Right atrium auricular region (tissue), 2 donors: ENCODE measurements around the gene PGAP3. TPM values are rescaled to one million over a fixed set of nuclear protein-coding genes. Genes with fewer than 3 reads are reported as not detected.

Source experiments
- DNase-seq: peaks from one replicate; pipeline ENCODE4 v3.0.0-alpha.2; 2019; ENCODE audit warnings: low spot score
- H3K27ac ChIP-seq, 2 donors: fragments of 200-600 bp; sonication (generic); 1 replicate in 1 of 2; 2 replicates in 1 of 2; pipeline ENCODE4 v1.5.1; 2016 to 2019
- H3K27me3 ChIP-seq, 2 donors: fragments of 200-600 bp; sonication (generic); one replicate each; pipeline versions ENCODE4 v1.5.1 to v1.6.0; 2017 to 2019
- H3K36me3 ChIP-seq: fragments of 200-600 bp; sonication (generic); one replicate; pipeline ENCODE4 v1.5.1; 2016
- H3K4me1 ChIP-seq, 2 donors: fragments of 200-600 bp; sonication (generic); one replicate each; pipeline versions ENCODE4 v1.5.1 to v1.6.0; 2017 to 2019
- H3K4me3 ChIP-seq, 2 donors: fragments of 200-600 bp; sonication (generic); 1 replicate in 1 of 2; 2 replicates in 1 of 2; pipeline ENCODE4 v1.5.1; 2017 to 2019; ENCODE audit warnings: mild to moderate bottlenecking in 1 of 2, moderate library complexity in 1 of 2
- H3K9me3 ChIP-seq, 2 donors: fragments of 200-600 bp; sonication (generic); one replicate each; pipeline ENCODE4 v1.5.1; 2019
- total RNA-seq, 2 donors: library from RNA; depleted of rRNA; stranded (reverse); fragments of >200 nt; gene quantifications; one replicate each; pipeline ENCODE4 v1.1.0, GENCODE V29; 2016
- TF ChIP-seq, protein P1 (sequence below), 2 donors: fragments of 200-600 bp; sonication (generic); IDR thresholded peaks; one replicate each; pipeline ENCODE4 v1.5.1; 2019; ENCODE audit warnings: antibody characterized with exemption in 2 of 2

The PGAP3 gene
- total RNA-seq, 2 donors from 2014 or later = 14.0 to 21.6 TPM

DNA sequence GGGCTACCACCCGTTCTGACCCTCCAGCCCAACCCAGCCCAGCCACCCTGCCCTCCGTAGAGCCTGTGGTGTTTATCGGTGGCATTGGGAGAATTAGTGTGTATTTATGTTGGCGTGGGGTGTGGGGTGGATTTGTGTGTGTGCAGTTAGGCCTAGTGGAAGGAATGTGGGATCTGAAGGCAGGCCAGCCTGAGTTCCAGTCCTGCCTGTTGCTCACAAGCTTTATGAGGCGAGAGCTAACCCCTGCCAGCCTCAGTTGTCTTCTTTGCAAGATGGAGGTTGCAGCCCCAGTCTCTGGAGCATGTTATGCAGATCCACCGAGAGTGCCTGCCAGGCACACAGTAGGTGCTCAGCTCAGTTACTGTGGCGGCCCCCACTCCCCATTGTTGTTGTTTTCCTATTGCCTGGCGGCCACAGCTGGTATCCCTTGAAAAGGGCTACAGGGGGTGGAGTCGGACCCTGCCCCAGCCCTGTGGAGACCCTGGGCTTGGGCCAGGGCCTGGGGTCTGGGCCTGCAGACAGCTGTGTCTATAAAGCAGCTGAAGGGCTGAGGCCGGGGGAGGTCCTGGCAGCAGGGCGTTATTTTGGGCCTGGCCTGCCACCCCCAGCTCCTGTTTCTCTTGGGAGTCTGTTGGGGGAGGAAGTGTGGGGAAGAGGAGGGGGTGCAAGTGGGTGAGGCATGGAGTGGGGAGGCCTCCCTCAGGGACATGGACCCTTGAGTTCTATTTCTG is 17.1 kb upstream of the PGAP3 start:
- no peak for DNase-seq
- Histone ChIP-seq H3K4me1 (peaks cover 0 to 66% of the 10 kb centered on the region in 2 donors), H3K4me3 (no peak overlapping the region), H3K36me3 (peaks cover 29% of the 10 kb centered on the region), H3K9me3 (no peaks in the 10 kb centered on the region), H3K27ac (peak overlapping the region; percentile 90 to 92), H3K27me3 (no peaks in the 10 kb centered on the region)
- TF ChIP-seq, protein P1, sequence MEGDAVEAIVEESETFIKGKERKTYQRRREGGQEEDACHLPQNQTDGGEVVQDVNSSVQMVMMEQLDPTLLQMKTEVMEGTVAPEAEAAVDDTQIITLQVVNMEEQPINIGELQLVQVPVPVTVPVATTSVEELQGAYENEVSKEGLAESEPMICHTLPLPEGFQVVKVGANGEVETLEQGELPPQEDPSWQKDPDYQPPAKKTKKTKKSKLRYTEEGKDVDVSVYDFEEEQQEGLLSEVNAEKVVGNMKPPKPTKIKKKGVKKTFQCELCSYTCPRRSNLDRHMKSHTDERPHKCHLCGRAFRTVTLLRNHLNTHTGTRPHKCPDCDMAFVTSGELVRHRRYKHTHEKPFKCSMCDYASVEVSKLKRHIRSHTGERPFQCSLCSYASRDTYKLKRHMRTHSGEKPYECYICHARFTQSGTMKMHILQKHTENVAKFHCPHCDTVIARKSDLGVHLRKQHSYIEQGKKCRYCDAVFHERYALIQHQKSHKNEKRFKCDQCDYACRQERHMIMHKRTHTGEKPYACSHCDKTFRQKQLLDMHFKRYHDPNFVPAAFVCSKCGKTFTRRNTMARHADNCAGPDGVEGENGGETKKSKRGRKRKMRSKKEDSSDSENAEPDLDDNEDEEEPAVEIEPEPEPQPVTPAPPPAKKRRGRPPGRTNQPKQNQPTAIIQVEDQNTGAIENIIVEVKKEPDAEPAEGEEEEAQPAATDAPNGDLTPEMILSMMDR (IDR thresholded peaks at IDR 0.05) = peak in 1 of 2 donors; percentile 29

GRCh38 chr17:39703913-39704312 is 16.1 kb upstream of the PGAP3 start:
- Histone ChIP-seq H3K4me1 (peaks cover 0 to 74% of the 10 kb centered on the region in 2 donors), H3K4me3 (no peak overlapping the region), H3K36me3 (peaks cover 18% of the 10 kb centered on the region), H3K27me3 (no peaks in the 10 kb centered on the region), H3K27ac (peak overlapping the region; percentile 90 to 92), H3K9me3 (no peaks in the 10 kb centered on the region)
- DNase-seq = no peak
- TF ChIP-seq, protein P1 (IDR thresholded peaks at IDR 0.05) = no peak

DNA sequence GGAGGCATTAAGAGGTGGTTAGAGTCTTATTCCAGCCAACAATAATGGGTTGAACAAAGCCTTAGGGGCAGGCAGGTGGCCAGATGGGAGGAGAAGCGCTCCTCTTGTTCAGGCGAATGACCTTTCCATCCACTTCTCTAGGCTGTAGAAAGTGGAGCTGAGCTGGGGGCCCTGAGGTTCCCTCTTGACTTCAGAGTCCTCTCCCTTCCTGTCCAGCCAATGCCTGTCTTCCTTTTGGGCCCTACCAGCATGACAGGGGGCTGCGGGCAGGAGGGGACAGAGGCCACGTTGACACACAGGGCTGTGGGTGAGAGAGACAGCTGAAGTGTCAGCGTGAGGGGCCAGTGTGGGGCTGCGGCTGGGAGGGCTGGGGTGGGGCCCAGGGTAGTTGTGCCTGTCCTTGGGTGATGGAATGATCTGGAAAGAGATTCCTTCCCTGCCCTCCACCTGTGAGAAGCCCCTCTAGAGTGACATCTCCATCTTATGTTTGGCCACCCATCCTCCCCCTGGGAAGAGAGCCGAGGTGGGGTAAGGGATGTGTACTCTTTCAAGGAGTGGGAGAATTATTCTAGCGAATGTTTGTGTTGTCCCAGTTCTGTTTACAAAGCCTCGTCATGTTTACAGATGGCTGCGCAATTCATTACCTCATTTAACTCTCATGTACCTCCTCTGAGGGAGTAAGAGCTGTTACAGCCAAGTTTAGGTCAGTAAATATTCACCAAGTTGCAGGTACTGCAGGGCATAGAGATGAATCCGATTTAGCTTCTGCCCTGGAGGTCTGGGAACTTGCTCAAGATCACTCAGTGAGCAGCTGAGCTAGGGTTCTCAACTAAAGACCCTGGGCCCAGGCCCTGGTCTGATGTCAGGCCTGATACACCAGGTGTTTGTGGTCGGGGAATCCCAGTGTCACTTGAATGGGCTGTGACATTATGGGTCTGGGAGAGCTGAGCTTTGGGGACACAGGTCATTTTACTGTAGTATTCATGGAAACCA is 15.3 kb upstream of the PGAP3 start:
- Histone ChIP-seq H3K27me3 (no peaks in the 10 kb centered on the region), H3K27ac (peak overlapping the region; percentile 90 to 92), H3K9me3 (no peaks in the 10 kb centered on the region), H3K36me3 (peaks cover 11% of the 10 kb centered on the region), H3K4me3 (no peak overlapping the region), H3K4me1 (peaks cover 0 to 74% of the 10 kb centered on the region in 2 donors)
- no peak for DNase-seq
- TF ChIP-seq, protein P1 (IDR thresholded peaks at IDR 0.05) = no peak

- H3K36me3 ChIP-seq = peaks cover under 1% of the 10 kb centered on the region
- peak overlapping the region in 1 of 2 donors; percentile 93 for H3K4me3 ChIP-seq
- DNase-seq = no peak
- H3K4me1 ChIP-seq = peaks cover 0 to 70% of the 10 kb centered on the region in 2 donors
- no peaks in the 10 kb centered on the region for H3K9me3 ChIP-seq
- H3K27ac ChIP-seq = peak overlapping the region; percentile 90 to 92
- no peaks in the 10 kb centered on the region for H3K27me3 ChIP-seq
- TF ChIP-seq, protein P1 (IDR thresholded peaks at IDR 0.05) = no peak
Measured at GRCh38 chr17:39701784-39702422, 14.0 kb upstream of the PGAP3 start.

DNA sequence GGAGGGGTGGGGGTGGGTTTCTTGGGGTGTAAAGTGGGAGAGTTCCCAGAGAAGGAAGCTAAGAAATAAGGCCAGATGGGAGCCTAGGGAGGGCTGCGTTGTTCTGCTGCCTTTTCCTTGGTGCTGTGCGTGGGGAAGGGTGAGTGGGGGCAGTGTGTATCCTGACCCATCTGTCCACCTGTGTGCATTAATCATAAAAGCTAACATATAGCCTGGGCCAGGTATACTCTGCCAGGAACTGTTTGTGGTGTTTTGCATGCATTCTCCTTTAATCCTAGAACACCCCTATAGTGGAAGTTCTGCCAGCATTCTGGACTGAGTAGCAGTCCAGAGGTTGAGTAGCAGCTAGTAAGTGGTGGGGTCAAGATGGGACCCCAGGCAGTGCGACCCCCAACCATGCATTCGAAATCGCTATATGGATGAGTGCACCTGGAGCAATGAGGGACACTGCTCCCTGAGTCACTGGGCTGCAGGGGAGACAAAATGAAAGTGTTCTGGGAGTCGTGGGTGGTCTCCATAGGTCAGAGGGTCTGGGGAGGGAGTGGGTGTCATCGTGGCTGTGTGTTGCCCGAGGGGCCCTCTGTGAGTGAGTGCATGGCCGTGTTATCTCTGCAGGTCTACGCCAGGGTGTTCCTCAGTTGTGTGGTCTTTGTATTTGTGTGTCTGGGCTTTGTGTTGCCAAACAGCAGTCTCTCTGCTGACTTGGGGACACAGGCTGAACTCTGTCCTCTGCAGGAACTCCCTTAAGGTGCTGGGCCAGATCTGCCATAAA is 13.3 kb upstream of the PGAP3 start:
- H3K4me3 ChIP-seq = peak overlapping the region; percentile 93 to 99
- H3K27ac ChIP-seq = peak overlapping the region; percentile 90 to 92
- no peaks in the 10 kb centered on the region for H3K27me3 ChIP-seq
- DNase-seq = no peak
- H3K9me3 ChIP-seq = no peaks in the 10 kb centered on the region
- H3K4me1 ChIP-seq = peaks cover 0 to 64% of the 10 kb centered on the region in 2 donors
- no peaks in the 10 kb centered on the region for H3K36me3 ChIP-seq
- TF ChIP-seq, protein P1 (IDR thresholded peaks at IDR 0.05) = no peak
